GM12878 (cell line): Measurements from ENCODE around the gene GLI1. TPM values are rescaled to one million over a fixed set of nuclear protein-coding genes. Genes with fewer than 3 reads are reported as not detected.

Experiments
- EZH2 ChIP-seq: IDR thresholded peaks from 2 replicates; pipeline ENCODE4 v1.6.1; 2012; ENCODE audit warnings: low read depth, mild to moderate bottlenecking, control low read depth, inconsistent platforms, low read length, borderline replicate concordance; ENCODE audit not compliant: control insufficient read depth
- NR2C2 ChIP-seq: IDR thresholded peaks from 2 replicates; pipeline ENCODE4 v1.6.1; 2011; ENCODE audit warnings: borderline replicate concordance, low read depth; ENCODE audit not compliant: control insufficient read depth, insufficient read length
- REST ChIP-seq: IDR thresholded peaks from 2 replicates; pipeline ENCODE4 v1.6.1; 2012; ENCODE audit warnings: mild to moderate bottlenecking, low read depth, low read length
- SIN3A ChIP-seq: IDR thresholded peaks from 2 replicates; pipeline ENCODE4 v1.6.1; 2012; ENCODE audit warnings: low read depth, low read length, improper control_type of control experiment
- STAT3 ChIP-seq: IDR thresholded peaks from 2 replicates; pipeline ENCODE4 v1.6.1; 2011; ENCODE audit warnings: low read depth, low read length, improper control_type of control experiment
- polyA plus RNA-seq, 11 experiments: library from polyadenylated mRNA; depleted of rRNA in 4 of 11; unstranded in 6 of 11; stranded (reverse) in 5 of 11; fragments of >200 nt; fragmentation: Nextera tagmentation in 4 of 11; fragmentation: Illumina TruSeq in 1 of 11; extraction: Ambion mirVana in 4 of 11; extraction: Trizol in 1 of 11; gene quantifications; 1 replicate in 1 of 11; 2 replicates in 10 of 11; pipeline versions ENCODE4 v1.2.1 to v1.2.3, GENCODE V29; 2011 to 2016; ENCODE audit warnings: inconsistent platforms in 2 of 11, missing spikeins in 2 of 11, low read depth in 1 of 11
- total RNA-seq, 4 experiments: library from RNA; depleted of rRNA in 3 of 4; stranded (reverse); fragments of >200 nt in 3 of 4; fragmentation: Illumina TruSeq in 1 of 4; extraction: Trizol in 1 of 4; gene quantifications; 2 replicates each; pipeline versions ENCODE4 v1.2.1 to v1.2.3, GENCODE V29; 2013 to 2021
- TF ChIP-seq, protein P1 (sequence below): fragments of 450-650 bp; formaldehyde crosslinking; IDR thresholded peaks from 2 replicates; pipeline ENCODE4 v1.4.0; 2020; ENCODE audit warnings: mild to moderate bottlenecking, moderate library complexity
- TF ChIP-seq, protein P2 (sequence below): IDR thresholded peaks from 2 replicates; pipeline ENCODE4 v1.6.1; 2012; ENCODE audit warnings: low read depth, low read length, improper control_type of control experiment
- TF ChIP-seq, protein P3 (sequence below): fragments of 450-650 bp; IDR thresholded peaks from 2 replicates; pipeline ENCODE4 v1.6.1; 2016; ENCODE audit warnings: mild to moderate bottlenecking

GLI1 gene
- total and polyA plus RNA-seq, 10 of the 15 experiments (the other 5 are each of a cell fraction or from before 2014, with no cell fraction given): 0.27 to 1.2 (median 0.49) TPM

DNA sequence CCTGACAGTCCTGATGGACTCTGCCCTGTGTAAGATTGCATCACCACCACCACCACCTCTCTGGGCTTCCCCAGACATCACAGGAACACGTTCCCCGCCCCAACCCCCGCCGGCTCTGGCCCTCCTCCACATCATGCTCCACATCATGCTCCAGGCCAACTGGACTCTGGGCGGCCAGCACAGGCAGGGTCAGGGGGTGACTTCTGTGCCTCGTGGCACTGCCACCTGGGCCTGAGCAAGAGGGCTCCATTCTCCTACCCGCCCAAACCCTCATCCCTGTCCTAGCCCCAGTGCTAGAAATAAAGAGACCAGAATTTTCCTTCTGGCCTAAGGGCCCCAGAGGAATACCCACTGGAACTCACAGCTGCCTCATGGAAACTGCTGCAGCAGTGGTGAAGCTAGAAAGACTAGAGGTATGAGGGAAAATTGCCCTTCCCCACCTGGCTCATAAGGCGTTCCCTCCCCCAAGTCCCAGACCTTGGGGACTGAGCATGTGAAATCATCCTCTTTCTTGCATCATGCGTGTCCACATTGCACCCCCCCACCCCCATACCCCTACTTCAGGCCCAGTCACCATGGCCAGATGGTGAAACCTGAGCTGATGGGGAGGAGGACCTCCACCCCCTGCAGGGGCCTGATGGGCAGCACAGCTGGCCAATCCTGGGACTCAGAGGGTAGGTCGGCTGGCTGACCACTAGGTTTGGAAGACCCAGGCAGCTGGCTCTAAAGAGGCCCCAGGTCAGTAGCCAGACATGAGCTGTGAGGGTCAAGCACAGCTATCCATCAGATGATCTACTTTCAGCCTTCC is 4.8 kb upstream of the GLI1 start, which contains the start of gene INHBE (continued):
- TF ChIP-seq REST (no peak), EZH2 (no peak), NR2C2 (no peak), STAT3 (no peak), SIN3A (no peak)
- TF ChIP-seq, protein P1, sequence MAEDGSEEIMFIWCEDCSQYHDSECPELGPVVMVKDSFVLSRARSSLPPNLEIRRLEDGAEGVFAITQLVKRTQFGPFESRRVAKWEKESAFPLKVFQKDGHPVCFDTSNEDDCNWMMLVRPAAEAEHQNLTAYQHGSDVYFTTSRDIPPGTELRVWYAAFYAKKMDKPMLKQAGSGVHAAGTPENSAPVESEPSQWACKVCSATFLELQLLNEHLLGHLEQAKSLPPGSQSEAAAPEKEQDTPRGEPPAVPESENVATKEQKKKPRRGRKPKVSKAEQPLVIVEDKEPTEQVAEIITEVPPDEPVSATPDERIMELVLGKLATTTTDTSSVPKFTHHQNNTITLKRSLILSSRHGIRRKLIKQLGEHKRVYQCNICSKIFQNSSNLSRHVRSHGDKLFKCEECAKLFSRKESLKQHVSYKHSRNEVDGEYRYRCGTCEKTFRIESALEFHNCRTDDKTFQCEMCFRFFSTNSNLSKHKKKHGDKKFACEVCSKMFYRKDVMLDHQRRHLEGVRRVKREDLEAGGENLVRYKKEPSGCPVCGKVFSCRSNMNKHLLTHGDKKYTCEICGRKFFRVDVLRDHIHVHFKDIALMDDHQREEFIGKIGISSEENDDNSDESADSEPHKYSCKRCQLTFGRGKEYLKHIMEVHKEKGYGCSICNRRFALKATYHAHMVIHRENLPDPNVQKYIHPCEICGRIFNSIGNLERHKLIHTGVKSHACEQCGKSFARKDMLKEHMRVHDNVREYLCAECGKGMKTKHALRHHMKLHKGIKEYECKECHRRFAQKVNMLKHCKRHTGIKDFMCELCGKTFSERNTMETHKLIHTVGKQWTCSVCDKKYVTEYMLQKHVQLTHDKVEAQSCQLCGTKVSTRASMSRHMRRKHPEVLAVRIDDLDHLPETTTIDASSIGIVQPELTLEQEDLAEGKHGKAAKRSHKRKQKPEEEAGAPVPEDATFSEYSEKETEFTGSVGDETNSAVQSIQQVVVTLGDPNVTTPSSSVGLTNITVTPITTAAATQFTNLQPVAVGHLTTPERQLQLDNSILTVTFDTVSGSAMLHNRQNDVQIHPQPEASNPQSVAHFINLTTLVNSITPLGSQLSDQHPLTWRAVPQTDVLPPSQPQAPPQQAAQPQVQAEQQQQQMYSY (CRISPR knock-in tag): no peak
- TF ChIP-seq, protein P2, sequence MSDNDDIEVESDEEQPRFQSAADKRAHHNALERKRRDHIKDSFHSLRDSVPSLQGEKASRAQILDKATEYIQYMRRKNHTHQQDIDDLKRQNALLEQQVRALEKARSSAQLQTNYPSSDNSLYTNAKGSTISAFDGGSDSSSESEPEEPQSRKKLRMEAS: no peak
- TF ChIP-seq, protein P3, sequence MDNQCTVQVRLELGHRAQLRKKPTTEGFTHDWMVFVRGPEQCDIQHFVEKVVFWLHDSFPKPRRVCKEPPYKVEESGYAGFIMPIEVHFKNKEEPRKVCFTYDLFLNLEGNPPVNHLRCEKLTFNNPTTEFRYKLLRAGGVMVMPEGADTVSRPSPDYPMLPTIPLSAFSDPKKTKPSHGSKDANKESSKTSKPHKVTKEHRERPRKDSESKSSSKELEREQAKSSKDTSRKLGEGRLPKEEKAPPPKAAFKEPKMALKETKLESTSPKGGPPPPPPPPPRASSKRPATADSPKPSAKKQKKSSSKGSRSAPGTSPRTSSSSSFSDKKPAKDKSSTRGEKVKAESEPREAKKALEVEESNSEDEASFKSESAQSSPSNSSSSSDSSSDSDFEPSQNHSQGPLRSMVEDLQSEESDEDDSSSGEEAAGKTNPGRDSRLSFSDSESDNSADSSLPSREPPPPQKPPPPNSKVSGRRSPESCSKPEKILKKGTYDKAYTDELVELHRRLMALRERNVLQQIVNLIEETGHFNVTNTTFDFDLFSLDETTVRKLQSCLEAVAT: no peak
